HCT116 (cell line): ENCODE results near the gene NGF. TPM values are rescaled to one million over a fixed set of nuclear protein-coding genes. Genes with fewer than 3 reads are reported as not detected.

ENCODE experiments used
- ATAC-seq: fragments of 200-7000 bp; cut with Tn5 transposase; 2 replicates; pipeline ENCODE4 v1.9.1; 2020; ENCODE audit warnings: mild to moderate bottlenecking, moderate library complexity
- BruUV-seq: library from RNA; stranded (reverse); fragments of 400-500 nt; replicated peaks from 2 replicates; lab custom pipeline; 2021; lab: Mats Ljungman, UMichigan
- CTCF ChIA-PET: fragments of 300-600 bp; sonication (Branson Sonifier 250); formaldehyde crosslinking; loops from one replicate; lab custom pipeline; 2021; ENCODE audit warnings: antibody characterized with exemption; lab: Charles Lee
- POLR2A ChIA-PET: fragments of 300-600, 350-600 bp; sonication (Branson Sonifier 250); formaldehyde crosslinking; loops from one replicate; lab custom pipeline; 2021; ENCODE audit warnings: antibody characterized with exemption; lab: Charles Lee
- RAD21 ChIA-PET, 2 experiments: fragments of 300-600 bp; sonication (Branson Sonifier 250); formaldehyde crosslinking; loops; one replicate each; lab custom pipeline; 2023; ENCODE audit warnings: low total read pairs in 2 of 2; ENCODE audit not compliant: uncharacterized antibody in 2 of 2, unreplicated experiment in 2 of 2, low non-redundant PET in 1 of 2; lab: Charles Lee
- DNase-seq: peaks from one replicate; pipeline ENCODE4 v3.0.0-alpha.2; 2010; ENCODE audit warnings: low read depth, low spot score
- H2AFZ ChIP-seq: fragments of 200-600 bp; shearing (Covaris generic), sonication (generic); 2 replicates; pipeline ENCODE4 v1.6.1; 2017; ENCODE audit warnings: low read depth, mixed run types, mixed read lengths, antibody characterized with exemption, low read length; ENCODE audit not compliant: poor library complexity, severe bottlenecking
- H3K27ac ChIP-seq: 2 replicates; pipeline ENCODE4 v1.5.1; 2012; ENCODE audit warnings: low read depth, low read length
- H3K27me3 ChIP-seq: fragments of 200-600 bp; sonication (generic); 2 replicates; pipeline ENCODE4 v1.6.1; 2016; ENCODE audit warnings: mixed run types, low read length, mixed read lengths; ENCODE audit not compliant: insufficient read depth
- H3K36me3 ChIP-seq, 2 experiments: fragments of 200-500 bp in 1 of 2; fragments of 200-600 bp in 1 of 2; sonication (Bioruptor generic) in 1 of 2; sonication (generic) in 1 of 2; 2 replicates each; pipeline versions ENCODE4 v1.5.1 to v1.6.1; 2014 to 2016; ENCODE audit warnings: low read length in 2 of 2, inconsistent platforms in 1 of 2, mixed read lengths in 1 of 2, mixed run types in 1 of 2; ENCODE audit not compliant: insufficient read depth in 2 of 2, control insufficient read depth in 1 of 2
- H3K4me1 ChIP-seq, 2 experiments: fragments of 200-600 bp in 1 of 2; sonication (generic) in 1 of 2; 2 replicates each; pipeline versions ENCODE4 v1.5.1 to v1.6.1; 2012 to 2017; ENCODE audit warnings: low read length in 2 of 2, inconsistent platforms in 1 of 2, mild to moderate bottlenecking in 1 of 2, mixed read lengths in 1 of 2, mixed run types in 1 of 2, moderate library complexity in 1 of 2; ENCODE audit not compliant: insufficient read depth in 2 of 2, control insufficient read depth in 1 of 2
- H3K4me2 ChIP-seq: fragments of 200-600 bp; sonication (generic); 2 replicates; pipeline ENCODE4 v1.6.1; 2017; ENCODE audit warnings: mixed run types, low read length, mixed read lengths
- H3K4me3 ChIP-seq, 2 experiments: fragments of 200-600 bp in 1 of 2; sonication (generic) in 1 of 2; replicated peaks in 1 of 2; 2 replicates each; pipeline ENCODE4 v1.5.1; 2011 to 2016; ENCODE audit warnings: low read length in 2 of 2, control low read depth in 1 of 2, low read depth in 1 of 2, mild to moderate bottlenecking in 1 of 2, mixed read lengths in 1 of 2, mixed run types in 1 of 2
- H3K79me2 ChIP-seq: fragments of 200-600 bp; sonication (generic); 2 replicates; pipeline ENCODE4 v1.6.1; 2017; ENCODE audit warnings: mild to moderate bottlenecking, mixed run types, low read length, moderate library complexity, mixed read lengths; ENCODE audit not compliant: insufficient read depth
- H3K9ac ChIP-seq: fragments of 200-600 bp; sonication (generic); 2 replicates; pipeline ENCODE4 v1.6.1; 2016; ENCODE audit warnings: low read length, mixed read lengths
- H3K9me2 ChIP-seq: fragments of 200-600 bp; sonication (generic), shearing (Covaris generic); 2 replicates; pipeline ENCODE4 v1.6.1; 2017; ENCODE audit warnings: mixed run types, mild to moderate bottlenecking, moderate library complexity; ENCODE audit not compliant: insufficient read depth
- H3K9me3 ChIP-seq, 2 experiments: fragments of 200-500 bp in 1 of 2; fragments of 200-600 bp in 1 of 2; sonication (Bioruptor generic) in 1 of 2; sonication (generic) in 1 of 2; 2 replicates each; pipeline ENCODE4 v1.6.1; 2014 to 2017; ENCODE audit warnings: low read length in 2 of 2, mixed read lengths in 2 of 2, inconsistent platforms in 1 of 2, low read depth in 1 of 2, mild to moderate bottlenecking in 1 of 2, mixed run types in 1 of 2, moderate library complexity in 1 of 2; ENCODE audit not compliant: control insufficient read depth in 1 of 2, insufficient read depth in 1 of 2
- H4K20me1 ChIP-seq: fragments of 200-600 bp; sonication (generic), shearing (Covaris generic); 2 replicates; pipeline ENCODE4 v1.6.1; 2017; ENCODE audit warnings: mixed run types, mild to moderate bottlenecking, moderate library complexity; ENCODE audit not compliant: insufficient read depth
- CBX3 ChIP-seq: IDR thresholded peaks from 2 replicates; pipeline ENCODE4 v1.6.1; 2012; ENCODE audit warnings: low read depth
- EGR1 ChIP-seq: IDR thresholded peaks from 2 replicates; pipeline ENCODE4 v1.6.1; 2012; ENCODE audit warnings: low read depth
- ELF1 ChIP-seq: IDR thresholded peaks from 2 replicates; pipeline ENCODE4 v1.6.1; 2012; ENCODE audit warnings: low read depth, borderline replicate concordance
- EZH2 ChIP-seq: fragments of 200-600 bp; sonication (generic); IDR thresholded peaks from 2 replicates; pipeline ENCODE4 v1.6.1; 2017; ENCODE audit warnings: antibody characterized with exemption, mixed run types
- EZH2phosphoT487 ChIP-seq: fragments of 200-600 bp; IDR thresholded peaks from 2 replicates; pipeline ENCODE4 v1.6.1; 2018; ENCODE audit warnings: antibody characterized with exemption, borderline replicate concordance
- FOSL1 ChIP-seq: IDR thresholded peaks from 2 replicates; pipeline ENCODE4 v1.6.1; 2012; ENCODE audit warnings: low read depth
- JUND ChIP-seq: IDR thresholded peaks from 2 replicates; pipeline ENCODE4 v1.6.1; 2012
- MAX ChIP-seq: IDR thresholded peaks from 2 replicates; pipeline ENCODE4 v1.6.1; 2012
- POLR2A ChIP-seq: IDR thresholded peaks from 2 replicates; pipeline ENCODE4 v1.7.0; 2011; ENCODE audit warnings: borderline replicate concordance; ENCODE audit not compliant: insufficient read depth, insufficient read length; ENCODE audit errors: extremely low read depth
- POLR2AphosphoS5 ChIP-seq: IDR thresholded peaks from 2 replicates; pipeline ENCODE4 v1.6.1; 2011; ENCODE audit warnings: mild to moderate bottlenecking, low read depth, low read length, moderate library complexity
- RAD21 ChIP-seq: IDR thresholded peaks from 2 replicates; pipeline ENCODE4 v1.6.1; 2012; ENCODE audit warnings: low read depth, mild to moderate bottlenecking
- SIN3A ChIP-seq: IDR thresholded peaks from 2 replicates; pipeline ENCODE4 v1.6.1; 2012; ENCODE audit warnings: low read depth
- TCF7L2 ChIP-seq: IDR thresholded peaks from 2 replicates; pipeline ENCODE4 v1.7.0; 2011; ENCODE audit warnings: borderline replicate concordance, inconsistent platforms; ENCODE audit not compliant: insufficient read depth, insufficient read length; ENCODE audit errors: extremely low read depth
- YY1 ChIP-seq: IDR thresholded peaks from 2 replicates; pipeline ENCODE4 v1.6.1; 2011; ENCODE audit warnings: low read length, low read depth, moderate library complexity, mild to moderate bottlenecking; ENCODE audit not compliant: insufficient replicate concordance; ENCODE audit errors: extremely low read depth
- ZFX ChIP-seq: fragments of 450-650 bp; IDR thresholded peaks from 2 replicates; pipeline ENCODE4 v1.6.1; 2017
- ZNF274 ChIP-seq: fragments of 200-500 bp; sonication (Bioruptor generic); IDR thresholded peaks from 2 replicates; pipeline ENCODE4 v1.6.1; 2014; ENCODE audit warnings: mild to moderate bottlenecking, low read depth, low read length, inconsistent platforms
- intact Hi-C: fragments of 100-400 bp; cut with micrococcal nuclease; formaldehyde crosslinking; loops from 2 replicates; pipeline ENCODE4 v1.10.0; 2022
- total RNA-seq: library from RNA; stranded (reverse); gene quantifications from one replicate; pipeline ENCODE4 v1.2.1, GENCODE V29; 2021; ENCODE audit not compliant: unreplicated experiment
- TF ChIP-seq, protein P1 (sequence below): IDR thresholded peaks from 2 replicates; pipeline ENCODE4 v1.6.1; 2011; ENCODE audit warnings: mild to moderate bottlenecking, low read length, moderate library complexity; ENCODE audit not compliant: insufficient replicate concordance; ENCODE audit errors: extremely low read depth
- TF ChIP-seq, protein P2 (sequence below): IDR thresholded peaks from 2 replicates; pipeline ENCODE4 v1.6.1; 2012

The NGF gene
- total RNA-seq, 1 experiment from 2014 or later, result not detected

DNA sequence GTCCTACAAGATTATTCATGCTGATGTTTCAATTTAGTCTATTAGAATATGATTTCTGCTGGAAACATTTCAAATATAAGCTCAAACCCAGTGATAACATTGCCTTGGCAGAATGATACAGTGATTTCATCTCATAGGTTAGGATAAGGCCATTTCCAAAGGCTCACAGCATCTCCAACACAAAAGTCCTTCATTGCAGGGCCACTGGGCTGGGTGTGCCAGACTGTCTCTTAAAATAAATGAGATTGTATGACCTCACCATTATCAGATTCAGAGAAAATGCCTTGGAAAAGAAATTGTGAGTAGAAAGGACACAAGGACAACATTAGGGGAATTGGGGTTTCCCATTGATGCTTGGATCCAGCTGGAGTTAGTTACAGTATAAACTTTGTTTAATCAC lies 30.4 kb downstream of the NGF start:
- ATAC-seq (no peak), DNase-seq (no peak)
- Histone ChIP-seq H3K9ac (no peak overlapping the region), H3K4me3 (no peak overlapping the region), H3K9me2 (no peaks in the 10 kb centered on the region), H3K4me1 (no peaks in the 10 kb centered on the region), H3K27me3 (no peaks in the 10 kb centered on the region), H3K9me3 (no peaks in the 10 kb centered on the region), H3K79me2 (no peaks in the 10 kb centered on the region), H2AFZ (no peak overlapping the region), H4K20me1 (no peaks in the 10 kb centered on the region), H3K36me3 (no peaks in the 10 kb centered on the region), H3K4me2 (no peak overlapping the region), H3K27ac (no peak overlapping the region)
- ChIA-PET CTCF (no interaction called here), RAD21 (no interaction called here), POLR2A (no interaction called here)
- BruUV-seq, result no TSS peak
- TF ChIP-seq RAD21 (no peak), POLR2AphosphoS5 (no peak), EZH2 (no peak), ELF1 (no peak), EGR1 (no peak)
- TF ChIP-seq, protein P1, sequence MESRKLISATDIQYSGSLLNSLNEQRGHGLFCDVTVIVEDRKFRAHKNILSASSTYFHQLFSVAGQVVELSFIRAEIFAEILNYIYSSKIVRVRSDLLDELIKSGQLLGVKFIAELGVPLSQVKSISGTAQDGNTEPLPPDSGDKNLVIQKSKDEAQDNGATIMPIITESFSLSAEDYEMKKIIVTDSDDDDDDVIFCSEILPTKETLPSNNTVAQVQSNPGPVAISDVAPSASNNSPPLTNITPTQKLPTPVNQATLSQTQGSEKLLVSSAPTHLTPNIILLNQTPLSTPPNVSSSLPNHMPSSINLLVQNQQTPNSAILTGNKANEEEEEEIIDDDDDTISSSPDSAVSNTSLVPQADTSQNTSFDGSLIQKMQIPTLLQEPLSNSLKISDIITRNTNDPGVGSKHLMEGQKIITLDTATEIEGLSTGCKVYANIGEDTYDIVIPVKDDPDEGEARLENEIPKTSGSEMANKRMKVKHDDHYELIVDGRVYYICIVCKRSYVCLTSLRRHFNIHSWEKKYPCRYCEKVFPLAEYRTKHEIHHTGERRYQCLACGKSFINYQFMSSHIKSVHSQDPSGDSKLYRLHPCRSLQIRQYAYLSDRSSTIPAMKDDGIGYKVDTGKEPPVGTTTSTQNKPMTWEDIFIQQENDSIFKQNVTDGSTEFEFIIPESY, result no peak
- intact Hi-C loops, result no loop called here

DNA sequence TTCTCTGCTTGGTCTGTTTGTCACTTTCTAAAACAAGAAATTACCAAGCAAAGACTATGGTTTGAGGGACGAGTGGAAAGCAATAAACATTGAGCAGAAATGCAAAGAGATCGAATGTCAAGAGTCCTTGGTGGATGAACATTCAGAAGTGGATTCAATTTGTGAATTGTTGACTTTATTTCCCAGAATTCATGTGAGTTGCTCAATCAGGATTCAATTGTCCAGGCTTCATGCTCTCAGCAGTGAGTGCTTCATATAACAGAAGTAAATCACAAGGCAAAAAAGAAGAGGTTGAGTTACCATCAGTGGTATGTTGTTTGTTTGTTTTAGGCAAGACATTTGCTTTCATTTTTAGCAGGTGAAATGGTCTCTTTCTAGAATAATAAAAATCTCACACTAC lies 31.9 kb downstream of the NGF start:
- ChIA-PET RAD21 (no interaction called here), CTCF (no interaction called here), POLR2A (no interaction called here)
- Histone ChIP-seq H2AFZ (no peak overlapping the region), H3K79me2 (no peaks in the 10 kb centered on the region), H3K27me3 (no peaks in the 10 kb centered on the region), H3K9me3 (no peaks in the 10 kb centered on the region), H3K9ac (no peak overlapping the region), H4K20me1 (no peaks in the 10 kb centered on the region), H3K4me3 (no peak overlapping the region), H3K4me2 (no peak overlapping the region), H3K4me1 (no peaks in the 10 kb centered on the region)
- ATAC-seq, result no peak
- DNase-seq, result no peak
- no TSS peak for BruUV-seq
- TF ChIP-seq ELF1 (no peak), SIN3A (no peak), EZH2phosphoT487 (no peak), POLR2A (no peak), EGR1 (no peak), POLR2AphosphoS5 (no peak), ZFX (no peak), MAX (no peak), ZNF274 (no peak), YY1 (no peak), FOSL1 (no peak), RAD21 (no peak), TCF7L2 (no peak), JUND (no peak), CBX3 (no peak)
- TF ChIP-seq, protein P2, sequence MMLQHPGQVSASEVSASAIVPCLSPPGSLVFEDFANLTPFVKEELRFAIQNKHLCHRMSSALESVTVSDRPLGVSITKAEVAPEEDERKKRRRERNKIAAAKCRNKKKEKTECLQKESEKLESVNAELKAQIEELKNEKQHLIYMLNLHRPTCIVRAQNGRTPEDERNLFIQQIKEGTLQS, result no peak
- TF ChIP-seq, protein P1, result no peak
- TF ChIP-seq, all 23 proteins: peak for 0
- Histone ChIP-seq H3K27ac (no peak overlapping the region), H3K36me3 (no peaks in the 10 kb centered on the region), H3K9me2 (no peaks in the 10 kb centered on the region)
- intact Hi-C loops, result no loop called here
